ENCODE data around the gene FAM234B.

Gene FAM234B

GRCh38 chr12:13004361-13004760 lies 39.8 kb upstream of the FAM234B start:
- Histone ChIP-seq H3K9ac (ENCODE audit: low read length) (no peak overlapping the region), H3K27me3 (ENCODE audit: low read length) (no peaks in the 10 kb centered on the region), H3F3A (ENCODE audit: insufficient read depth) (no peaks in the 10 kb centered on the region), H3K27ac (ENCODE audit: low read depth, low read length) (no peak overlapping the region), H3K4me2 (ENCODE audit: low read depth, low read length, poor library complexity, severe bottlenecking) (no peak overlapping the region), H3K79me2 (ENCODE audit: insufficient read depth, low read length) (no peaks in the 10 kb centered on the region), H4K20me1 (ENCODE audit: low read depth, low read length) (no peaks in the 10 kb centered on the region), H3K36me3 (ENCODE audit: low read length) (no peaks in the 10 kb centered on the region), H3K9me3 (ENCODE audit: insufficient read depth, low read length) (no peaks in the 10 kb centered on the region), H3K9me2 (replicated peaks; ENCODE audit: insufficient read depth, low read length) (no peaks in the 10 kb centered on the region), H2AFZ (ENCODE audit: low read depth, low read length, severe bottlenecking) (no peak overlapping the region), H3K4me3 (ENCODE audit: insufficient read depth, low read length, poor library complexity, severe bottlenecking) (no peak overlapping the region)
- no peak for TF ChIP-seq CTCF (IDR thresholded peaks at IDR 0.05; ENCODE audit: insufficient read depth, low read length, poor library complexity, severe bottlenecking)
- TF ChIP-seq EZH2phosphoT487 (conservative IDR thresholded peaks at IDR 0.05; ENCODE audit: low read length), result no peak

DNA sequence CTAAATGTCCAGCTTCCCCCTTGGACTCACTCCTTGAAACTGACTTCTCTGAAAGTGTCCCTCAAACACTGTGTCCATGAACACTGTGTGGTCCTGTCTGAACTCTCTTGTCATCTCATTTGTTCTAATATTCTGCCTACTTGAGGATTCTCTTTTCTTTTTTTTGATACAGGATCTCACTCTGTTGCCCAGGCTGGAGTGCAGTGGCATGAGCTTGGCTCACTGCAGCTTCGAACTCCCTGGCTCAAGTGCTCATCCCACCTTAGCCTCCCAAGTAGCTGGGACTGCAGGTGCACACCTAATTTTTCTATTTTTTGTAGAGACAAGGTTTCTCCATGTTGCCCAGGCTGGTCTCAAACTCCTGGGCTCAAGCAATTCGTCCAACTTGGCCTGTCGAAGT lies 39.2 kb upstream of the FAM234B start:
- H3K79me2 ChIP-seq (ENCODE audit: insufficient read depth, low read length), result no peaks in the 10 kb centered on the region
- no peak overlapping the region for H3K4me2 ChIP-seq (ENCODE audit: low read depth, low read length, poor library complexity, severe bottlenecking)
- H2AFZ ChIP-seq (ENCODE audit: low read depth, low read length, severe bottlenecking), result no peak overlapping the region
- TF ChIP-seq EZH2phosphoT487 (conservative IDR thresholded peaks at IDR 0.05; ENCODE audit: low read length) (no peak), CTCF (IDR thresholded peaks at IDR 0.05; ENCODE audit: insufficient read depth, low read length, poor library complexity, severe bottlenecking) (no peak)
- no peaks in the 10 kb centered on the region for H3F3A ChIP-seq (ENCODE audit: insufficient read depth)
- H3K36me3 ChIP-seq (ENCODE audit: low read length), result no peaks in the 10 kb centered on the region
- H3K9ac ChIP-seq (ENCODE audit: low read length), result no peak overlapping the region
- H3K27ac ChIP-seq (ENCODE audit: low read depth, low read length), result no peak overlapping the region
- no peak overlapping the region for H3K4me3 ChIP-seq (ENCODE audit: insufficient read depth, low read length, poor library complexity, severe bottlenecking)
- H3K27me3 ChIP-seq (ENCODE audit: low read length), result no peaks in the 10 kb centered on the region
- H3K9me3 ChIP-seq (ENCODE audit: insufficient read depth, low read length), result no peaks in the 10 kb centered on the region
- H4K20me1 ChIP-seq (ENCODE audit: low read depth, low read length), result no peaks in the 10 kb centered on the region
- no peaks in the 10 kb centered on the region for H3K9me2 ChIP-seq (replicated peaks; ENCODE audit: insufficient read depth, low read length)

- Histone ChIP-seq H3K27me3 (ENCODE audit: low read length) (no peaks in the 10 kb centered on the region), H3K9ac (ENCODE audit: low read length) (no peak overlapping the region), H3K9me2 (replicated peaks; ENCODE audit: insufficient read depth, low read length) (no peaks in the 10 kb centered on the region), H3K4me2 (ENCODE audit: low read depth, low read length, poor library complexity, severe bottlenecking) (no peak overlapping the region), H3K79me2 (ENCODE audit: insufficient read depth, low read length) (no peaks in the 10 kb centered on the region), H4K20me1 (ENCODE audit: low read depth, low read length) (no peaks in the 10 kb centered on the region), H3K27ac (ENCODE audit: low read depth, low read length) (no peak overlapping the region), H3K4me3 (ENCODE audit: insufficient read depth, low read length, poor library complexity, severe bottlenecking) (no peak overlapping the region), H3K36me3 (ENCODE audit: low read length) (no peaks in the 10 kb centered on the region), H3K9me3 (ENCODE audit: insufficient read depth, low read length) (no peaks in the 10 kb centered on the region), H3F3A (ENCODE audit: insufficient read depth) (no peaks in the 10 kb centered on the region), H2AFZ (ENCODE audit: low read depth, low read length, severe bottlenecking) (no peak overlapping the region)
- TF ChIP-seq EZH2phosphoT487 (conservative IDR thresholded peaks at IDR 0.05; ENCODE audit: low read length) (no peak), CTCF (IDR thresholded peaks at IDR 0.05; ENCODE audit: insufficient read depth, low read length, poor library complexity, severe bottlenecking) (no peak)
Observed at GRCh38 chr12:13005649-13006048, 38.5 kb upstream of the FAM234B start.

All from SU-DHL-6 (cell line).